Chondrocyte (in vitro differentiated cells): Measurements from ENCODE around the gene CES4A. TPM values are rescaled to one million over a fixed set of nuclear protein-coding genes. Genes with fewer than 3 reads are reported as not detected.

Experiments
- DNase-seq: peaks from one replicate; pipeline ENCODE4 v3.0.0; 2021; ENCODE audit warnings: mixed read lengths, low spot score
- H3K27ac Mint-ChIP-seq: one replicate; pipeline ENCODE4 v1.8.0; 2021; ENCODE audit warnings: mild to moderate bottlenecking, moderate library complexity, mixed read lengths; ENCODE audit not compliant: unreplicated experiment
- H3K27me3 Mint-ChIP-seq: 2 replicates; pipeline ENCODE4 v1.8.0; 2021; ENCODE audit warnings: low read depth, mixed read lengths
- H3K36me3 Mint-ChIP-seq: 2 replicates; pipeline ENCODE4 v1.8.0; 2021; ENCODE audit warnings: low read depth, mixed read lengths
- H3K4me1 Mint-ChIP-seq: 2 replicates; pipeline ENCODE4 v1.8.0; 2021; ENCODE audit warnings: low read depth, mild to moderate bottlenecking, mixed read lengths
- H3K4me3 Mint-ChIP-seq: one replicate; pipeline ENCODE4 v1.8.0; 2021; ENCODE audit warnings: mild to moderate bottlenecking, moderate library complexity, mixed read lengths; ENCODE audit not compliant: unreplicated experiment
- H3K9me3 Mint-ChIP-seq: 2 replicates; pipeline ENCODE4 v1.8.0; 2021; ENCODE audit warnings: low read depth, mixed read lengths
- total RNA-seq: library from RNA; stranded (reverse); gene quantifications from 3 replicates; pipeline ENCODE4 v1.2.1, GENCODE V29; 2021
- TF ChIP-seq, protein P1 (sequence below): fragments of 200-600 bp; sonication (generic); IDR thresholded peaks from 2 replicates; pipeline ENCODE4 v1.5.0; 2021; ENCODE audit warnings: antibody characterized with exemption, mild to moderate bottlenecking, moderate library complexity

Gene CES4A
- total RNA-seq, 1 donor from 2014 or later: 2.6 TPM

- no peak overlapping the region for H3K27ac Mint-ChIP-seq
- no peaks in the 10 kb centered on the region for H3K36me3 Mint-ChIP-seq
- H3K9me3 Mint-ChIP-seq: no peaks in the 10 kb centered on the region
- H3K4me1 Mint-ChIP-seq: peaks cover 15% of the 10 kb centered on the region
- no peaks in the 10 kb centered on the region for H3K27me3 Mint-ChIP-seq
- no peak overlapping the region for H3K4me3 Mint-ChIP-seq
- TF ChIP-seq, protein P1, sequence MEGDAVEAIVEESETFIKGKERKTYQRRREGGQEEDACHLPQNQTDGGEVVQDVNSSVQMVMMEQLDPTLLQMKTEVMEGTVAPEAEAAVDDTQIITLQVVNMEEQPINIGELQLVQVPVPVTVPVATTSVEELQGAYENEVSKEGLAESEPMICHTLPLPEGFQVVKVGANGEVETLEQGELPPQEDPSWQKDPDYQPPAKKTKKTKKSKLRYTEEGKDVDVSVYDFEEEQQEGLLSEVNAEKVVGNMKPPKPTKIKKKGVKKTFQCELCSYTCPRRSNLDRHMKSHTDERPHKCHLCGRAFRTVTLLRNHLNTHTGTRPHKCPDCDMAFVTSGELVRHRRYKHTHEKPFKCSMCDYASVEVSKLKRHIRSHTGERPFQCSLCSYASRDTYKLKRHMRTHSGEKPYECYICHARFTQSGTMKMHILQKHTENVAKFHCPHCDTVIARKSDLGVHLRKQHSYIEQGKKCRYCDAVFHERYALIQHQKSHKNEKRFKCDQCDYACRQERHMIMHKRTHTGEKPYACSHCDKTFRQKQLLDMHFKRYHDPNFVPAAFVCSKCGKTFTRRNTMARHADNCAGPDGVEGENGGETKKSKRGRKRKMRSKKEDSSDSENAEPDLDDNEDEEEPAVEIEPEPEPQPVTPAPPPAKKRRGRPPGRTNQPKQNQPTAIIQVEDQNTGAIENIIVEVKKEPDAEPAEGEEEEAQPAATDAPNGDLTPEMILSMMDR: no peak
- DNase-seq: no peak
Observed at GRCh38 chr16:67025210-67025550, 36.8 kb downstream of the CES4A start.

DNA sequence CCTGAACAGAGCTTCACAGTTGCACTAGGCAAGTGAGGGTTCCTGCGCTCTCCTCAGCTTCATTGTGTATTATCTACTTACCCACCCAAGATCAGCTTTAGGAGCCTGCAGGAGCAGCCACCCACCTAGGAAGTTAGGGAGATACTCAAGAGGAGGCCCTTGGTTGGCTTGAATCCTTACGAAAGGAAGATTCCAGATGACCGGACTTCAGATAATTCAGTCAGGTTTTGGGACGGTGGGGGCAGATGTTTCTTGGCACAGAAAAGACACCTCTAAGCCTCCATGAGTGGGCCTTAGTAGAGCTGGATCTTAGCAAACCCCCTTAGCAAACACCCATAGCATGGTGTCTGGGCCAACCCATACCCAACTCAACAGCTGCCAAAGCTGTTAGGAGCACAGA, 38.2 kb downstream of the CES4A start:
- no peak for DNase-seq
- Mint-ChIP-seq H3K4me3 (no peak overlapping the region), H3K36me3 (no peaks in the 10 kb centered on the region), H3K27me3 (no peaks in the 10 kb centered on the region), H3K27ac (no peak overlapping the region), H3K4me1 (peaks cover 29% of the 10 kb centered on the region), H3K9me3 (no peaks in the 10 kb centered on the region)
- TF ChIP-seq, protein P1: no peak

DNA sequence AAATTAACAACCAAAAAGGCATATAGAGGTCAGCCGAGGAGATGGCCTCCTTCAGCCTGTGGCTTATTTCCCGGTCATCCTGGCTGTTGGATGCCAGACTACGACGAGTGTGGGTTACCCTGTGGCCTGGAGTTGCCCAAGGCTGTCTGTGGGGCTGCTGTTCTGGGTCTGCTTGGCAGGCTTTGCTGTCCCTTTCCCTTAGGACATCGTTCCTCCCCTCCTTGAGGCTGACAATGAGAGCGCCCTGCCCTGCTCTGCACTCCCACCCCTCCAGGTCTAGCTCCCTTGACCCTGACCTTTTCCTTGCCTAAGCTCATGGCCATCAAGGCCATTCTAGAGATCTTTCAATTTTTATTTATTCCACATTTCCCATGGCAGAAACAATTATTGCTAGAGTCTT, 38.7 kb downstream of the CES4A start:
- Mint-ChIP-seq H3K4me3 (no peak overlapping the region), H3K36me3 (no peaks in the 10 kb centered on the region), H3K27ac (no peak overlapping the region), H3K4me1 (peaks cover 34% of the 10 kb centered on the region), H3K27me3 (no peaks in the 10 kb centered on the region), H3K9me3 (no peaks in the 10 kb centered on the region)
- TF ChIP-seq, protein P1: no peak
- DNase-seq: peak; percentile 40

DNA sequence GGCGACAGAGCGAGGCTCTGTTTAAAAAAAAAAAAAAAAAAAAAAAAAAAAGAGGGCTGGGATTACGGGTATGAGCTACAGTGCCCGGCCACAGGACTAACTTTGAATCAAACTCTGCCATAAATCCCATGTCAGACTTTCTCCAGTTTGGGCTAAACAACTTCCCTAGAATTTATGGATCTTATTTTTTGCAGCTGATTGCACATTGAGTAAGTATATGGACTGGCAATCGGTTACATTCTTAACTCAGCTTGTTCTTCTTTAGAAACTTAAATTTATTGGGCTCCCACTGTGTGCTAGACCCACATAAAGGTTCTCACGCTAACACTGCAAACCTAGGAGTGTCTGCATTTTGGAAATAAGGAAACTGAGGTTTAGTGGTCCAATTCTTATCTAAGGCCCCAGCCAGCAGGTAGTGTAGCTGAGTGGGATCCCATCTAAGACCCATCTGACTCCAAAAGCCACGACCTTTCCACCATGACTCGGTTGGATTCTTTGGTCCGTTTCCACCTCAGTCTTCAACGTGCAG, 39.8 kb downstream of the CES4A start:
- Mint-ChIP-seq H3K9me3 (no peaks in the 10 kb centered on the region), H3K4me3 (peak overlapping the region; percentile 69), H3K27ac (peak overlapping the region; percentile 83), H3K4me1 (peaks cover 33% of the 10 kb centered on the region), H3K27me3 (no peaks in the 10 kb centered on the region), H3K36me3 (no peaks in the 10 kb centered on the region)
- DNase-seq: no peak
- TF ChIP-seq, protein P1: no peak

DNA sequence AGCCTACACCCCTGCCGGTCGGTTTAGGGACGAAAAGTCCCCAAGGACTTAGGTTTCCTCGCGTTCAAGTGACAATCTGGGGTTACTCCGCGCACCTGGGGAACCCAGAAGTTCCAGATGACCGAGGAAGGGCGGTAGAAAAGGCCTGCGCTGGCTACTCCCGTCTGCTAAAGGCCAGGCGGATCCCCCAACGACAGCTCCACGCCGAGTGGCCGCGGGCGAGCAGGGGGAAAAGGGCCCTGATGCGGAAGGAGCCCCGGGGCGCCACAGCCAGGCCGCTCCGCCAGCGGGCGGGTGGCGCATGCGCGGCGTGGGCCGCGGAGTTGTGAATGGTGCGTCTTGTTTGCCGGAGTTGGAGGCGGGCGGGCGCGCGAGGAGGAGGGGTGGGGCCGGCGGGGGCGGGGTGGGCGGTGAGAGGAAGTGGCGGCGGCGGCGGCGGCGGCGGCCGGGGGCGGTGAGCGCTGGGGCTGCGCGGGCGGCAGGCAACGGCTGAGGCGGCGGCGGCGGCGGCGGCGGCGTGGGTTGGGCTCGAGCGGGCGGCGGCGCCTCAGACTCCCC, 40.4 kb downstream of the CES4A start, which contains the start of gene CBFB:
CBFB (plus strand) TSS at position 454 of the 558 bp plus-strand sequence. CDS start 259 bp downstream, outside the sequence.
- Mint-ChIP-seq H3K4me1 (peaks cover 33% of the 10 kb centered on the region), H3K27ac (peak within 1 kb of the TSS; percentile 85), H3K27me3 (no peaks in the 10 kb centered on the region), H3K9me3 (no peaks in the 10 kb centered on the region), H3K4me3 (peak within 1 kb of the TSS; percentile 87), H3K36me3 (no peaks in the 10 kb centered on the region)
- TF ChIP-seq, protein P1: peak; percentile 24
- peak; percentile 95 for DNase-seq
